Rectal smooth muscle tissue (tissue), 1 donor: ENCODE results near the gene DRC7.

Experiments used
- H3K27ac ChIP-seq: one replicate; pipeline ENCODE4 v1.7.0; 2013; ENCODE audit warnings: low read depth, low read length, inconsistent platforms
- H3K27me3 ChIP-seq: one replicate; pipeline ENCODE4 v1.7.0; 2013; ENCODE audit warnings: low read length; ENCODE audit not compliant: control insufficient read depth, insufficient read depth
- H3K36me3 ChIP-seq: one replicate; pipeline ENCODE4 v1.7.0; 2013; ENCODE audit warnings: low read length; ENCODE audit not compliant: control insufficient read depth, insufficient read depth
- H3K4me1 ChIP-seq: one replicate; pipeline ENCODE4 v1.7.0; 2013; ENCODE audit warnings: low read length; ENCODE audit not compliant: control insufficient read depth, insufficient read depth
- H3K4me3 ChIP-seq: one replicate; pipeline ENCODE4 v1.7.0; 2013; ENCODE audit warnings: low read length
- H3K9ac ChIP-seq: one replicate; pipeline ENCODE4 v1.7.0; 2013; ENCODE audit warnings: low read length

Gene DRC7

GRCh38 chr16:57781349-57781740, 86.7 kb downstream of the DRC7 start:
- Histone ChIP-seq H3K4me3 (no peak overlapping the region), H3K27me3 (no peaks in the 10 kb centered on the region), H3K27ac (no peak overlapping the region), H3K4me1 (peaks cover 3% of the 10 kb centered on the region), H3K36me3 (no peaks in the 10 kb centered on the region), H3K9ac (no peak overlapping the region)
